ENCODE data around the gene KRTAP5-9.
"Not testable (repeated sequence)": the region's sequence is repeated elsewhere in the genome, so short reads cannot be mapped to it uniquely, and the experiment has no call there.

The KRTAP5-9 gene

DNA sequence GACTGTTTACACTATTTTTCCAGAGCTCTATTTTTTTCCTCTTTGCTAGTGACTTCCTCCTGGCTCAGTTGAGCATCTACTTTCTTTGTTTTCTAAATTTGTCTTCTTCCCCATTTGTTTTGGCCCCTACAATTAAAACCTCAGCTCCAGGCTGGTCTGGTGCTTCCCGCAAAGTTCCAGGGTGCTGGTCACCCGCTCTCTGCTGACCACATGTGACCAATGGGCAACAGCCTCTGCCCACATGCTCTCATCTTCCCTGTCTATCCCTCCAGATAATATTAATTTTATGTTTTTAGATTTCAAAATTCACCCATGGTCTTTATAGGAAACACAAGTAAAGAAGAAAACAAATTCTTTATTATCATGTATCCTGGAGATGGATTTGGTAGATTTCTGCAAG lies 34.7 kb downstream of the KRTAP5-9 start:
- H3K23ac ChIP-seq (ENCODE audit: low read length); H3K27me3 ChIP-seq (ENCODE audit: insufficient read depth, low read length); H3K9me3 ChIP-seq (ENCODE audit: insufficient read depth, low read depth, low read length); H3K18ac ChIP-seq (ENCODE audit: low read length); H3K4me1 ChIP-seq (ENCODE audit: control insufficient read depth in 1 of 2, insufficient read depth in 2 of 2, low read length in 2 of 2); H3K27ac ChIP-seq (ENCODE audit: low read depth, low read length); H2BK120ac ChIP-seq (ENCODE audit: insufficient read depth, low read length, poor library complexity); H2BK5ac ChIP-seq (ENCODE audit: low read depth, low read length, poor library complexity); H4K8ac ChIP-seq (ENCODE audit: low read depth, low read length); DNase-seq; H3K79me2 ChIP-seq (ENCODE audit: control insufficient read depth, insufficient read depth, low read length, poor library complexity); H3K4me2 ChIP-seq (ENCODE audit: low read length); H2BK12ac ChIP-seq (ENCODE audit: low read length); H2AK5ac ChIP-seq (ENCODE audit: low read length); H3K4ac ChIP-seq (ENCODE audit: low read depth, low read length); H3K36me3 ChIP-seq (ENCODE audit: control insufficient read depth in 1 of 2, insufficient read depth in 2 of 2, low read length in 2 of 2); H3K4me3 ChIP-seq (ENCODE audit: low read depth, low read length); H4K91ac ChIP-seq (ENCODE audit: low read depth, low read length); H3K79me1 ChIP-seq (ENCODE audit: low read length); H4K12ac ChIP-seq (ENCODE audit: low read depth, low read length); H3K9ac ChIP-seq (ENCODE audit: low read length); H3K14ac ChIP-seq (ENCODE audit: low read length); H2AFZ ChIP-seq (ENCODE audit: insufficient read depth, low read length, poor library complexity): not testable (repeated sequence)
- no CpG with 5 or more reads among the region's 2 CpGs for WGBS (ENCODE audit: extremely low coverage, insufficient coverage, insufficient read length)

DNA sequence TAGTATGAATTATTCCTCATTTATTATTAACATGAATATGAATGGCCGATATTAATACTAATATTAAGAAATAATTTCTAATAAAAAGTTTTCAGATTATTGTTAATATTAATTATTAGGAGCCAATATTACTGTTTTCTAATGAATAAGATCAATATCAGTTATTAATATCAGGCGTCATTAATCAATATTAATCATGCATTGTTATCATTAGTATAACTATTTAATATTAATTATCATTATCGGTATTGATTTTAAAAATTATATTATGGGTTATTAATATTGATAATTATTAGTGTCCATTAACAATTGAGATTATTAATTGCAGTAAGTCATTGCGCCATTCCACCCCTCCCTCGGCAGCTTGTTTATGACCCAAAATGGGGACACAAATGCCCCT lies 37.5 kb downstream of the KRTAP5-9 start:
- not testable (repeated sequence) for H3K9ac ChIP-seq (ENCODE audit: low read length); H3K4me3 ChIP-seq (ENCODE audit: low read depth, low read length); H3K27ac ChIP-seq (ENCODE audit: low read depth, low read length); H4K12ac ChIP-seq (ENCODE audit: low read depth, low read length); H3K4me2 ChIP-seq (ENCODE audit: low read length); H3K14ac ChIP-seq (ENCODE audit: low read length); H2AFZ ChIP-seq (ENCODE audit: insufficient read depth, low read length, poor library complexity); H3K9me3 ChIP-seq (ENCODE audit: insufficient read depth, low read depth, low read length); H2BK12ac ChIP-seq (ENCODE audit: low read length); DNase-seq; H3K79me1 ChIP-seq (ENCODE audit: low read length); H4K8ac ChIP-seq (ENCODE audit: low read depth, low read length); H3K23ac ChIP-seq (ENCODE audit: low read length); H2BK120ac ChIP-seq (ENCODE audit: insufficient read depth, low read length, poor library complexity); H3K79me2 ChIP-seq (ENCODE audit: control insufficient read depth, insufficient read depth, low read length, poor library complexity); H3K36me3 ChIP-seq (ENCODE audit: control insufficient read depth in 1 of 2, insufficient read depth in 2 of 2, low read length in 2 of 2); H3K18ac ChIP-seq (ENCODE audit: low read length); H2AK5ac ChIP-seq (ENCODE audit: low read length); H3K4ac ChIP-seq (ENCODE audit: low read depth, low read length); H2BK5ac ChIP-seq (ENCODE audit: low read depth, low read length, poor library complexity); H4K91ac ChIP-seq (ENCODE audit: low read depth, low read length); H3K27me3 ChIP-seq (ENCODE audit: insufficient read depth, low read length)
- no CpG with 5 or more reads among the region's 5 CpGs for WGBS (ENCODE audit: extremely low coverage, insufficient coverage, insufficient read length)
- peaks cover 3 to 12% of the 10 kb centered on the region in 2 experiments for H3K4me1 ChIP-seq (ENCODE audit: control insufficient read depth in 1 of 2, insufficient read depth in 2 of 2, low read length in 2 of 2)

DNA sequence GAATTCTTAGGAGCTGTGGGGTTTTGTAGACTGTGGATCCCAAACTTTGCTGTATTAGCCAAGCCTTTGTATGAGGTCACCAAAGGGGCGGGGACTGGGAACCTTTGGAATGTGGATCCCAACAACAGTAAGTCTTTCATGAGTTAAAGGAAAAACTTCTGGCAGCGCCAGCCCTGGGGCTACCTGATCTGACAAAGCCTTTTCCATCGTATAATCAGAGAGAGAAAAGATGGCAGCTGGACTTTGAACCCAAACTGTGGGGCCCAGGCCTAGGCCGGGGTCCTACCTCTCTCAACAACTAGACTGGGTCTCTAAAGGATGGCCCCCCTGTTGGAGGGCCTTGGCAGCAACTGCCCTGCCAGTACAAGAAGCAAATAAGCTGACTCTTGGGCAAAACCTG lies 40.1 kb downstream of the KRTAP5-9 start:
- H3K36me3 ChIP-seq (ENCODE audit: control insufficient read depth in 1 of 2, insufficient read depth in 2 of 2, low read length in 2 of 2); H2AK5ac ChIP-seq (ENCODE audit: low read length); H3K27me3 ChIP-seq (ENCODE audit: insufficient read depth, low read length); H3K4me3 ChIP-seq (ENCODE audit: low read depth, low read length); H3K18ac ChIP-seq (ENCODE audit: low read length); H2BK5ac ChIP-seq (ENCODE audit: low read depth, low read length, poor library complexity); H3K9ac ChIP-seq (ENCODE audit: low read length); H3K4ac ChIP-seq (ENCODE audit: low read depth, low read length); H4K12ac ChIP-seq (ENCODE audit: low read depth, low read length); H3K79me2 ChIP-seq (ENCODE audit: control insufficient read depth, insufficient read depth, low read length, poor library complexity); H3K79me1 ChIP-seq (ENCODE audit: low read length); H2BK12ac ChIP-seq (ENCODE audit: low read length); H3K9me3 ChIP-seq (ENCODE audit: insufficient read depth, low read depth, low read length); H3K4me2 ChIP-seq (ENCODE audit: low read length); H2AFZ ChIP-seq (ENCODE audit: insufficient read depth, low read length, poor library complexity); H3K23ac ChIP-seq (ENCODE audit: low read length); H3K14ac ChIP-seq (ENCODE audit: low read length): not testable (repeated sequence)
- peak; percentile 57 to 75 for DNase-seq
- Histone ChIP-seq H4K8ac (ENCODE audit: low read depth, low read length) (peak overlapping the region; percentile 19), H4K91ac (ENCODE audit: low read depth, low read length) (peak overlapping the region; percentile 32), H2BK120ac (ENCODE audit: insufficient read depth, low read length, poor library complexity) (peak overlapping the region; percentile 51), H3K4me1 (ENCODE audit: control insufficient read depth in 1 of 2, insufficient read depth in 2 of 2, low read length in 2 of 2) (peaks cover 3 to 12% of the 10 kb centered on the region in 2 experiments), H3K27ac (ENCODE audit: low read depth, low read length) (peak overlapping the region; percentile 17)
- WGBS (ENCODE audit: extremely low coverage, insufficient coverage, insufficient read length), result no CpG with 5 or more reads among the region's 4 CpGs

DNA sequence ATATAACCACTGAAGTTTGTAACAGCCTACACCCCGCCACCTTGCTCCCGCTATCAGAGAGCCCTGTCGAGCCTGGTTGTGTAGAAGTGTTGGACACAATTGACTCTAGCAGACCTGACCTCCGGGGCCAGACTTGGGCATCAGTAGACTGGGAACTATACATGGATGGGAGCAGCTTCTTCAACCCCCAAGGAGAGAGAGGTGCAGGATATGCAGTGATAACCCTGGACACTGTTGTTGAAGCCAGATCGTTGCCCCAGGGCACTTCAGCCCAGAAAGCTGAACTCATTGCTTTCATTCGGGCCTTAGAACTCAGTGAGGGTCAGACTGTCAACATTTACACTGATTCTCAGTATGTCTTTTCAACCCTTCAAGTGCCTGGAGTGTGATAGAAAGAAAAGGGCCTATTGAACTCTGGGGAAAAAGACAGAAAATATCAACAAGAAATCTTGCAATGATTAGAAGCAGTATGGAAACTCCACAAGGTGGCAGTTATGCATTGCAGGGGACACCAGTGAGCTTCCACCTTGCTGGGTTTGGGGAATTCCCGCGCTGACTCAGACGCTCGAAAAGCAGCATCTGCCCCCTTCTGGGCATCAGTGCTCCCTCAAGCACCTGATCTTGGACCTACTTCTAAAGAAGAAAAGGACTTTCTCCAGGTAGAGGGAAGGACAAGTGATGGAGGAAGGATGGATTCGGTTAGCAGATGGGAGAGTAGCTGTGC lies 40.8 kb downstream of the KRTAP5-9 start:
- WGBS (ENCODE audit: extremely low coverage, insufficient coverage, insufficient read length), result no CpG with 5 or more reads among the region's 11 CpGs
- Histone ChIP-seq H3K4me1 (ENCODE audit: control insufficient read depth in 1 of 2, insufficient read depth in 2 of 2, low read length in 2 of 2) (peaks cover 3 to 12% of the 10 kb centered on the region in 2 experiments), H2BK12ac (ENCODE audit: low read length) (peak overlapping the region; percentile 80), H2BK120ac (ENCODE audit: insufficient read depth, low read length, poor library complexity) (peak overlapping the region; percentile 11), H3K27ac (ENCODE audit: low read depth, low read length) (peak overlapping the region; percentile 17), H3K18ac (ENCODE audit: low read length) (peak overlapping the region; percentile 59), H4K8ac (ENCODE audit: low read depth, low read length) (peak overlapping the region; percentile 60)
- peak; percentile 45 to 62 for DNase-seq
- not testable (repeated sequence) for H3K79me2 ChIP-seq (ENCODE audit: control insufficient read depth, insufficient read depth, low read length, poor library complexity); H3K4ac ChIP-seq (ENCODE audit: low read depth, low read length); H3K4me3 ChIP-seq (ENCODE audit: low read depth, low read length); H2BK5ac ChIP-seq (ENCODE audit: low read depth, low read length, poor library complexity); H3K36me3 ChIP-seq (ENCODE audit: control insufficient read depth in 1 of 2, insufficient read depth in 2 of 2, low read length in 2 of 2); H3K27me3 ChIP-seq (ENCODE audit: insufficient read depth, low read length); H3K14ac ChIP-seq (ENCODE audit: low read length); H3K9me3 ChIP-seq (ENCODE audit: insufficient read depth, low read depth, low read length); H4K91ac ChIP-seq (ENCODE audit: low read depth, low read length); H2AFZ ChIP-seq (ENCODE audit: insufficient read depth, low read length, poor library complexity); H2AK5ac ChIP-seq (ENCODE audit: low read length); H3K79me1 ChIP-seq (ENCODE audit: low read length); H3K23ac ChIP-seq (ENCODE audit: low read length); H3K4me2 ChIP-seq (ENCODE audit: low read length); H3K9ac ChIP-seq (ENCODE audit: low read length); H4K12ac ChIP-seq (ENCODE audit: low read depth, low read length)

All from trophoblast cell (in vitro differentiated cells and primary cell).